Stimulated activated naive CD8-positive, alpha-beta T cell treated with anti-CD3 and anti-CD28 coated beads, Interleukin-15, Interleukin-2, amounts not matched to agents 100 ng/mL and 50 ng/mL, for 24 hours (primary cell): ENCODE results near the gene SFXN5.

ENCODE experiments used
- H3K27ac Mint-ChIP-seq: one replicate; pipeline ENCODE4 v1.8.0; 2021; ENCODE audit warnings: mild to moderate bottlenecking, mixed read lengths
- H3K27me3 Mint-ChIP-seq: one replicate; pipeline ENCODE4 v1.8.0; 2021; ENCODE audit warnings: mixed read lengths
- H3K36me3 Mint-ChIP-seq: one replicate; pipeline ENCODE4 v1.8.0; 2021; ENCODE audit warnings: low read depth, mixed read lengths
- H3K4me1 Mint-ChIP-seq: one replicate; pipeline ENCODE4 v1.8.0; 2021; ENCODE audit warnings: low read depth, mixed read lengths
- H3K4me3 Mint-ChIP-seq: one replicate; pipeline ENCODE4 v1.8.0; 2021; ENCODE audit warnings: mild to moderate bottlenecking, mixed read lengths
- H3K9me3 Mint-ChIP-seq: one replicate; pipeline ENCODE4 v1.8.0; 2021; ENCODE audit warnings: mixed read lengths

SFXN5 gene

DNA sequence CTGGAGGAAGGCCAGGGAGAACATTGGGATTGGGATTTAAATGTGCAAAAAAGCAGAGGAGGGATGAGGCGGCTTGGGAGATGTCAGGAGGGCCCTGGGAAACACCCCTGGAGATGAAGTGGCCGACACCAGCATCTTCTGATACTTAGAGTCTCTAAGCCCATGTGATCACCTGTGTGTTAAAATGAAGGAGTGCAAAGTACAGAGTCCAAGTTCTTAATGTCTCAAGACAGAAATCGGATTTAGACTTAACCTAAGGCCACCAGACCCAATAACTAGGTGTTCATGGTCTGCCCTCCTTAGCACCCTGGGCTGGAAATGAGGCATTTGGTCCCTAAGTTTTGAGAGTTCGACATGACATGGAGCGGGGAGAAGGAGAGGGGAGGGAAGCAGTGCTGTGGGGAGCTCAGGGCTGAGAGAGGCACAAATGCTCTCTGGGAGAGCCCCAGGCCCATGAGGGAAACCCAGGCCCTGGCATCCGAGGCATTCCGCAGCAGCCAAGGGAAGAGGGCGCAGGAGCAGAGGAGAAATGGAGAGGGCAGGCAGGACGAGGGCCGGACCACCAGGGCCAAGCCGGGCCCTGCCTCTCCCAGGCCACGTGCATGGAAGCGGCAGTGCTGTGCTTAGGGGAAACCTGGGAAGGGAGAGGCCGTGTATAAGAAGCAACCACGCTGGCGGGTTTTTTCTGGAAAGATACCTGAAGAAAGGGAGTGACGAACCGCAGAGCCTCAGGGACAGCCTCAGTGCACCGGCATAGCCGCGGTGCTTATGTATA lies 63.3 kb downstream of the SFXN5 start:
- no peak overlapping the region for H3K27ac Mint-ChIP-seq
- H3K9me3 Mint-ChIP-seq = no peaks in the 10 kb centered on the region
- H3K27me3 Mint-ChIP-seq = no peaks in the 10 kb centered on the region
- H3K36me3 Mint-ChIP-seq = no peaks in the 10 kb centered on the region
- H3K4me1 Mint-ChIP-seq = no peaks in the 10 kb centered on the region
- no peak overlapping the region for H3K4me3 Mint-ChIP-seq

- Mint-ChIP-seq H3K4me1 (no peaks in the 10 kb centered on the region), H3K9me3 (no peaks in the 10 kb centered on the region), H3K27me3 (no peaks in the 10 kb centered on the region), H3K36me3 (no peaks in the 10 kb centered on the region), H3K27ac (no peak overlapping the region), H3K4me3 (no peak overlapping the region)
Observed at GRCh38 chr2:73006969-73007710, 64.4 kb downstream of the SFXN5 start.

DNA sequence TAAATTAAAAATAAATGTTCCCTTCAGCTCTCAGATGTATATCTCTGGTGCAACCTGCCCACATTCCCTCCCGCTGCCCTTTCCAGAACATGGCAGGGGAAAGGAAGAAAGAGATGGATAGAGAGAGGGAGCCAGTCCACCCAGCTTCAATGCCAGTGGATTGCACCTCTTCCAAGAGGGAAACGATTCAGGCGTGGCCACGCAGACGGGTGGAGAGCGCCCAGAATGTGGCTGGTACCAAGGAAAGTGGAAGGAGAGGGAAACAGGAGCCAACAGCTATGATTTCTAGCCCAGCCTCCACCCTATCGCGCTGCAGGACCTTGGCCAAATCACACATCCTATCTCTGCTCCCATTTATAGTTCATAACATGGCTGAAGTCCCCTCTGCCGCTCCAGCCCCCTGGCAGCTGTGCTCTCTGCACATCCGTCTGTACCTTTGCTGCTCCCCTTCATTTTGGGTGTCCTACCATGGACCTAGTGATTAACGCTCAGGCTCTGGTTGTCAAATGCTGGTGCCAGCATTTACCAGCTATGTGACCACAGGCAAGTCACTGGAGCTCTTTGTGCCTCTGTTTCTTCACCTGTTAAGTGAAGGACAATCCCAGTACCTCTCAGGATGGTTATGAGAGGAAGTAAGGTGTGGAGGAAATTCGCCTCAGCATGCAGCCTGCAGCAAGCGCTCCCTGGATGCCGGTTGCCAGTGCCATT lies 66.5 kb downstream of the SFXN5 start:
- Mint-ChIP-seq H3K27ac (no peak overlapping the region), H3K27me3 (no peaks in the 10 kb centered on the region), H3K9me3 (no peaks in the 10 kb centered on the region), H3K4me3 (no peak overlapping the region), H3K36me3 (no peaks in the 10 kb centered on the region), H3K4me1 (no peaks in the 10 kb centered on the region)

GRCh38 chr2:73004466-73004865 lies 67.0 kb downstream of the SFXN5 start:
- Mint-ChIP-seq H3K36me3 (no peaks in the 10 kb centered on the region), H3K27me3 (no peaks in the 10 kb centered on the region), H3K9me3 (no peaks in the 10 kb centered on the region), H3K27ac (no peak overlapping the region), H3K4me1 (no peaks in the 10 kb centered on the region), H3K4me3 (no peak overlapping the region)

DNA sequence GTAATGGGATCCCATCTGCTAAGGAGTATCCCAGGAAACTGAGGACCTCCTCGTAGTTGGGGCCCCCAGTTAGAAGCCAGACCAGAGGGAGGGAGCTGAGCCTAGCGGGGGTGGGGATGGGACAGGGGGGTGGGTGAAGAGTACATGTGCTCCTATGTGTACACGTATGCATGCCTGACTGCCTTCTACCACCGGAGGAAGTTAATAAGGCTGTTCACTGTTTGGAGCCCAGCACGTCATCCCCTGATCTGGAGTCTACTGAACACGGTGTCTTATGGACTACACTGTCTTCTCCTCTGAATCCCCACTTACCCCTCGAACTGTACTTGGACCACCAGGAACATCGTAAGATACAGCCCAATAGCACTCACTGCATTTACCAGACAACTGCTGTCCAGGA lies 68.5 kb downstream of the SFXN5 start:
- Mint-ChIP-seq H3K4me3 (no peak overlapping the region), H3K27me3 (no peaks in the 10 kb centered on the region), H3K36me3 (no peaks in the 10 kb centered on the region), H3K9me3 (no peaks in the 10 kb centered on the region), H3K4me1 (no peaks in the 10 kb centered on the region), H3K27ac (no peak overlapping the region)

DNA sequence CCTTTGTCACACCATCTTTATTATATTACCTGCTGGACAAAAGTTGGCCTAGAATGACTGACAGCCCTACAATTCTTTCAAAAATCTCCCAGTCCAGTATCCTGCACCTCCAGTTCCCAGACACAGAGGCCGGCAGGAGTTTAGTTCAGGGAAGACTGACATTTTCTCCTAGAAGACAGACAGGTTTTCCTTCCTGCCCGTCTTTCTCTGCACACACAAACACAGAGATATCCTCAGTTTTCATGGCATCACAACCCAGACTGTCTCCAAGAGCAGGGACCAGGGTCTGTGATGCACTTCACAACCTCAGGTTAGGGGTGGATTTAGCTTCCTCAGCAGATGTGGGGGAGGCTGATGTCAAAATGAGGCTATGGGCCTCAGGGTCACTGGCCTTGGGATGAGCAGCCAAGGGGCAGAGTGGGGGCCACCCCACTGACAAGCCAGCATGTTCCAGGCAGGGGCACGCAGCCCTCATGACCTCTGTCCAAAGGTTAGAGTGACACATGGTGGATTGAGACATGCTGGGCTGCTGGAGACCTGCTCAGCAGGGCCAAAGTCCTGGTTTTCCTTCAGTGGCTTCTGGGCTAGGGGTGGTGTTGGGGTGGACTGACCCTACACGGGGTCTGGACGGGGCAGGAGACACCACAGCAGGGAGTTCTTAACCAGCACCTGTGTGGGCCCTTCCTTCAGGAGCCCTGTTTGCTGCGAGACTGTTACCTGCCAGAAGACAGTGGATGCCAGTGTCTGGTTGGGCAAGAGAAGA lies 70.5 kb downstream of the SFXN5 start:
- no peaks in the 10 kb centered on the region for H3K9me3 Mint-ChIP-seq
- H3K27me3 Mint-ChIP-seq = no peaks in the 10 kb centered on the region
- no peaks in the 10 kb centered on the region for H3K36me3 Mint-ChIP-seq
- H3K4me1 Mint-ChIP-seq = no peaks in the 10 kb centered on the region
- no peak overlapping the region for H3K27ac Mint-ChIP-seq
- H3K4me3 Mint-ChIP-seq = no peak overlapping the region

DNA sequence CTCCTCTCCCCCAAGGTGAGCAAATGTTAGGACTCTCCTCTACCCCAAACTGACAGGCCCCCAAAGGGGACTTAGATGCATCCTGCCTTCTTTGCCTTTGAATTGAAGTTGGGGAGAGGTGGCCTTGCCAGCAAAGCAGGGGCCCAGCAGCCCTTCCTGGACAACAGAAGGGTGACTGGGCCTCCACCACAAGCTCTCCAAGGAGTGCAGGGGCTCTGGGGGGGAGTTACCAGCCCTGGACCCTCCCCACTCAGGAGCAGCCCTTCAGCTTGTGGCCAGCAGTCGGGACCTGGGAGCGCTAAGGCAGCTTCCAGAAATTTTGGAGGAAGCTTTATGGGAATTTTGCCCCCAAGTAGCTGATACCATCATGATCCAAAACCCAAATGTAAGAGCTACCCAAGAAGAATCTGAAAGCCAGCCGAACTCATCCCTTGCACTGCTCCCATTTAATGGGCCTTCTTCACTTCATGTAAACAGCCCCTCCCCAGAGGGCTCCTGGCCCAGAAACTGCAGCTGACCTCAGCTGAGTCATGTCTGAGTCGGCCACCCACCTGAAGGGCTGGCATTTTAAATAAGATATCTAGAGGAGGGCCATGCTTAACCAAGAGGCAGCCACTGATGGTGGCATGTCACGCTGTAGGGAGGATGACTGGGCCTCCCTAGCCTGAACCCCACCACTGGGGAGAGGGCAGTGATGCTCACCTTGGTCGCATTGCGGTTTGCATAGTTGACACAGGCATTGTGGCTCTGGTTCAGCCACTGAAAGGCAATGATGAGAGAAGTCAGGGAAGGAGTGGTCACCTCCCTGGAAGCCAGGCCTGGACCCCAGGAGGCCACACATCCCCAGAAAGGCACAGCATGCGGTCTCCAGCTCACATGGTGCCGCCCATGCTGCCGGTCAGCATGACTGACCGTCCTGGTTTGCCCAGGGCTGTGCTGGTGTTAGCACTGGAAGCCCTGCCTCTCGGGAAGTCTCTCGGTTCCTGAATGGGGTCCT lies 71.5 kb downstream of the SFXN5 start:
- H3K9me3 Mint-ChIP-seq = no peaks in the 10 kb centered on the region
- no peaks in the 10 kb centered on the region for H3K4me1 Mint-ChIP-seq
- H3K27me3 Mint-ChIP-seq = no peaks in the 10 kb centered on the region
- no peak overlapping the region for H3K4me3 Mint-ChIP-seq
- H3K27ac Mint-ChIP-seq = no peak overlapping the region
- H3K36me3 Mint-ChIP-seq = no peaks in the 10 kb centered on the region

DNA sequence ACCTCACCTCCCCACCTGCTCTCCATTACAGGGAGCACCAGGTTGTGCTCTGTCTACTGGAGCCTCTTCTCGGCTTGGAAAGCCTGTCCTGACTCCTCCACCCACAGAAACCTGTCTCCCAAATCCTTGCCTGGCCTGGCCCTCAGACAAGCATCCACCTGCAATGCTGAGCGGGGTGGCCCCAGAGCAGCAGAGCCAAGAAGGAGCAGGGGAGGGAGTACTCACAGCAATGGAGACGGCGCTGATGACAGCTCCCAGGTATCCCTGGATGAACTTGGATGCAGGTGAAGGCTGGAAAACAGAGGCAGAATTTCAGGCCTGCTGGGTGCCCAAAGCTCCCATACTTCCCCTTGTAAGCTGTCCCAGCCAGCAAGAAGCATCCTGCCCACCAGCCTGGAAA lies 72.8 kb downstream of the SFXN5 start:
- Mint-ChIP-seq H3K27me3 (no peaks in the 10 kb centered on the region), H3K4me3 (no peak overlapping the region), H3K27ac (no peak overlapping the region), H3K4me1 (no peaks in the 10 kb centered on the region), H3K9me3 (no peaks in the 10 kb centered on the region), H3K36me3 (no peaks in the 10 kb centered on the region)

GRCh38 chr2:72998234-72998651 lies 73.3 kb downstream of the SFXN5 start:
- no peak overlapping the region for H3K4me3 Mint-ChIP-seq
- no peaks in the 10 kb centered on the region for H3K27me3 Mint-ChIP-seq
- H3K27ac Mint-ChIP-seq = no peak overlapping the region

DNA sequence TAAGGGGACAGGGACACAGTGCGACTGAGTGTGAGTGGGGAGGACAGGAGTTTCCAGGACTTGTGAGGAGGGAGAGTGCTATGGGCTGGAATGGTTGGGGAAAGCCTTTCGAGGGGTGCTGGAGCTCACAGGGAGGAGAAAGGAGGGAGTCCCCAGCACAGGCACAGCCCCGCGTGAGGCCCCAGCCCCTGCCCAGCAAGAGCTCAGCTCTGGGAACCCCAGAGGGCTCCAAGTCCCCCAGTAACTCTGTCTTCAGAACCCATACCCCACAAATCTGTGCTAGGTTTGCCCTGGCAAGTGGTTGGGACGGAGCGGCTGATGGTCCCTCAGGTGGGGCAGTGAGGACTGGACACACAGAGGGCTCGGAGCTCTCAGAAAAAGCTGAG lies 75.4 kb downstream of the SFXN5 start:
- Mint-ChIP-seq H3K27me3 (no peaks in the 10 kb centered on the region), H3K4me1 (no peaks in the 10 kb centered on the region), H3K27ac (no peak overlapping the region), H3K4me3 (no peak overlapping the region), H3K9me3 (no peaks in the 10 kb centered on the region), H3K36me3 (no peaks in the 10 kb centered on the region)

More at GRCh38 chr2:72998234-72998651, 73.3 kb downstream of the SFXN5 start:
- Mint-ChIP-seq H3K36me3 (no peaks in the 10 kb centered on the region), H3K4me1 (no peaks in the 10 kb centered on the region), H3K9me3 (no peaks in the 10 kb centered on the region)

- Mint-ChIP-seq H3K27me3 (no peaks in the 10 kb centered on the region), H3K4me1 (no peaks in the 10 kb centered on the region), H3K27ac (no peak overlapping the region), H3K4me3 (no peak overlapping the region), H3K36me3 (no peaks in the 10 kb centered on the region), H3K9me3 (no peaks in the 10 kb centered on the region)
Observed at GRCh38 chr2:72995430-72996116, 75.9 kb downstream of the SFXN5 start.

DNA sequence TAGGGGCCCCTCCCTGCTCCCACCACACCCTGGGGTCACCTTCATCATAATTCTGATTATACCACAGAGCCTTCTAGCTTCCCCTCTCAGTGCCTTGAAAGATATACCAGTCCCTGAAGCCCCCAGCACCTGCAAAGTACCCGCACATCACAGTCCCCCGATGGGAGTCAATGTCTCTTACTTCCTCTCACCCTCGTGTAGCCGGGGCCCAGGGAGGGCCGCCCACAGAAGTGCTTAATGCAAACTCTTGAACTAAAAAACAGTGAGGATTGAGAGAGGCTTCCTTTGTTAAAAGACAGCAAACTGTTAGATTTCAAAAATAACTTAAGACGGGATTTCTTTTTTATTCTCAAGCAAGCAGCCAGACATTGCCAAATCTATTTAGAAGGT lies 76.5 kb downstream of the SFXN5 start:
- no peak overlapping the region for H3K27ac Mint-ChIP-seq
- no peaks in the 10 kb centered on the region for H3K36me3 Mint-ChIP-seq

DNA sequence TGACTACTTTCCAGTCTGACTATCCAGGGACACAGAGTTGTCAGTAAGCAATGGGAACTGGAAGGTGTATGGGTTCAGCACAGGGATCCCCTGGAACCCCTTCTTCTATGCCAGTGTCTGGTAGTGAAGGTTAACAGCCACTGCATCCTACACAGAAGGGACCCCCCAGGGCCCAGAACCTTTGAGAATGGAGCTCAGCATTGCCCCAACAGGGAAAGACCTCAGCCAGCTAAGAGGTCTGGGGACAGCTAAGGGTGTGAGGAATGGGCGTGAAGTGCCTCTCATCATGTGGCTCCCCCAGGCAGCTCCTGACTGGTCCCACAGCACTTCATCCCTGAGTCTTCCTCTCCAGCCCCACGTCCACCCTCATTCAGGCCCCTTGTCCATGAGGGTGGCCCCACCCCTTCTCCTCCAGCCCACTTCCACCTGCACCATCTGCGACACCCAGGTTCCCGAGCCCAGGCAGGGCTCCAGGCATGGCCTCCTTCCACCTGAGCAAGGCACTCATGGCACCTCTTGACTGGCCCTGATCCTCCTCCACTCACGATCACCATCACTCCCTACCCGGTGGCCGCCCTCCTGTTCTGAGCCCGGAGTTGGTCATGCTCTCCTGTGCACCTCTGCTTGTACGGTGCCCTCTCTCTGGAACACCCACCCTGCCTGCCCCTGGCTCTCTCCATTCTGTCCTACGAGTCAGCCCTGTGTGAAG lies 77.1 kb downstream of the SFXN5 start:
- Mint-ChIP-seq H3K4me3 (no peak overlapping the region), H3K27me3 (no peaks in the 10 kb centered on the region), H3K4me1 (no peaks in the 10 kb centered on the region), H3K9me3 (no peaks in the 10 kb centered on the region), H3K36me3 (no peaks in the 10 kb centered on the region), H3K27ac (no peak overlapping the region)

More for the DNA sequence above, 76.5 kb downstream of the SFXN5 start:
- Mint-ChIP-seq H3K4me3 (no peak overlapping the region), H3K4me1 (no peaks in the 10 kb centered on the region), H3K9me3 (no peaks in the 10 kb centered on the region), H3K27me3 (no peaks in the 10 kb centered on the region)
